ENCODE measurements around the gene ELMO1. TPM values are rescaled to one million over a fixed set of nuclear protein-coding genes. Genes with fewer than 3 reads are reported as not detected.

ELMO1 gene
- total RNA-seq, 2 experiments from 2014 or later, result 68.0 to 74.4 TPM

- H3K36me3 Mint-ChIP-seq, result peaks cover 36% of the 10 kb centered on the region
- peak overlapping the region; percentile 96 for H3K27ac Mint-ChIP-seq
- no peaks in the 10 kb centered on the region for H3K27me3 Mint-ChIP-seq
- peaks cover 68% of the 10 kb centered on the region for H3K4me1 Mint-ChIP-seq
- DNase-seq, result no peak
- peaks cover 18% of the 10 kb centered on the region for H3K9me3 Mint-ChIP-seq
- H3K4me3 Mint-ChIP-seq, result peak overlapping the region; percentile 0
These were observed 83.3 kb downstream of the ELMO1 start for GRCh38 chr7:37365405-37365804.

GRCh38 chr7:37364856-37365255, 83.8 kb downstream of the ELMO1 start:
- no peaks in the 10 kb centered on the region for H3K27me3 Mint-ChIP-seq
- peaks cover 18% of the 10 kb centered on the region for H3K9me3 Mint-ChIP-seq
- peak overlapping the region; percentile 0 for H3K4me3 Mint-ChIP-seq
- no peak for DNase-seq
- peak overlapping the region; percentile 96 for H3K27ac Mint-ChIP-seq
- H3K4me1 Mint-ChIP-seq, result peaks cover 74% of the 10 kb centered on the region
- peaks cover 30% of the 10 kb centered on the region for H3K36me3 Mint-ChIP-seq

GRCh38 chr7:37363536-37364491, 84.8 kb downstream of the ELMO1 start:
- Mint-ChIP-seq H3K9me3 (peaks cover 18% of the 10 kb centered on the region), H3K27ac (peak overlapping the region; percentile 96), H3K4me3 (peak overlapping the region; percentile 60), H3K27me3 (no peaks in the 10 kb centered on the region), H3K36me3 (peaks cover 29% of the 10 kb centered on the region), H3K4me1 (peaks cover 78% of the 10 kb centered on the region)
- no peak for DNase-seq

GRCh38 chr7:37362802-37363201, 85.9 kb downstream of the ELMO1 start:
- H3K4me3 Mint-ChIP-seq, result peak overlapping the region; percentile 60
- H3K27ac Mint-ChIP-seq, result peak overlapping the region; percentile 96
- peaks cover 80% of the 10 kb centered on the region for H3K4me1 Mint-ChIP-seq

GRCh38 chr7:37360484-37360883, 88.2 kb downstream of the ELMO1 start:
- H3K9me3 Mint-ChIP-seq, result peaks cover 11% of the 10 kb centered on the region
- peaks cover 76% of the 10 kb centered on the region for H3K4me1 Mint-ChIP-seq
- DNase-seq, result no peak
- H3K36me3 Mint-ChIP-seq, result peaks cover 22% of the 10 kb centered on the region
- no peak overlapping the region for H3K4me3 Mint-ChIP-seq
- H3K27ac Mint-ChIP-seq, result peak overlapping the region; percentile 69
- H3K27me3 Mint-ChIP-seq, result no peaks in the 10 kb centered on the region

More at GRCh38 chr7:37362802-37363201, 85.9 kb downstream of the ELMO1 start:
- Mint-ChIP-seq H3K27me3 (no peaks in the 10 kb centered on the region), H3K36me3 (peaks cover 28% of the 10 kb centered on the region), H3K9me3 (peaks cover 16% of the 10 kb centered on the region)
- no peak for DNase-seq

GRCh38 chr7:37359662-37360444, 88.8 kb downstream of the ELMO1 start:
- Mint-ChIP-seq H3K36me3 (peaks cover 22% of the 10 kb centered on the region), H3K27ac (peak overlapping the region; percentile 69), H3K4me3 (no peak overlapping the region), H3K9me3 (peaks cover 11% of the 10 kb centered on the region), H3K4me1 (peaks cover 76% of the 10 kb centered on the region), H3K27me3 (no peaks in the 10 kb centered on the region)
- no peak for DNase-seq

GRCh38 chr7:37359180-37359579, 89.5 kb downstream of the ELMO1 start:
- Mint-ChIP-seq H3K27me3 (no peaks in the 10 kb centered on the region), H3K36me3 (peaks cover 24% of the 10 kb centered on the region), H3K27ac (no peak overlapping the region), H3K9me3 (peaks cover 11% of the 10 kb centered on the region), H3K4me3 (no peak overlapping the region), H3K4me1 (peaks cover 76% of the 10 kb centered on the region)
- DNase-seq, result no peak

- Mint-ChIP-seq H3K4me3 (no peak overlapping the region), H3K27me3 (no peaks in the 10 kb centered on the region), H3K4me1 (peaks cover 74% of the 10 kb centered on the region), H3K9me3 (peaks cover 7% of the 10 kb centered on the region), H3K36me3 (peaks cover 11% of the 10 kb centered on the region), H3K27ac (peak overlapping the region; percentile 49)
- DNase-seq, result no peak
These were observed 91.0 kb downstream of the ELMO1 start for GRCh38 chr7:37357637-37357996.

- Mint-ChIP-seq H3K27me3 (no peaks in the 10 kb centered on the region), H3K36me3 (peaks cover 7% of the 10 kb centered on the region), H3K9me3 (peaks cover 4% of the 10 kb centered on the region), H3K4me1 (peaks cover 74% of the 10 kb centered on the region), H3K27ac (no peak overlapping the region), H3K4me3 (no peak overlapping the region)
- no peak for DNase-seq
These were observed 91.6 kb downstream of the ELMO1 start for GRCh38 chr7:37356911-37357636.

- peak overlapping the region; percentile 88 for H3K4me3 Mint-ChIP-seq
- H3K9me3 Mint-ChIP-seq, result peaks cover 1% of the 10 kb centered on the region
- H3K27ac Mint-ChIP-seq, result peak overlapping the region; percentile 90
- peaks cover 8% of the 10 kb centered on the region for H3K36me3 Mint-ChIP-seq
- peaks cover 81% of the 10 kb centered on the region for H3K4me1 Mint-ChIP-seq
- peak; percentile 56 for DNase-seq
- no peaks in the 10 kb centered on the region for H3K27me3 Mint-ChIP-seq
These were observed 94.0 kb downstream of the ELMO1 start for GRCh38 chr7:37354656-37355131.

- H3K9me3 Mint-ChIP-seq, result peaks cover 1% of the 10 kb centered on the region
These were observed 94.6 kb downstream of the ELMO1 start for GRCh38 chr7:37353949-37354655.

GRCh38 chr7:37352974-37353948, 95.4 kb downstream of the ELMO1 start:
- peaks cover 75% of the 10 kb centered on the region for H3K4me1 Mint-ChIP-seq
- DNase-seq, result peak; percentile 66
- H3K27me3 Mint-ChIP-seq, result no peaks in the 10 kb centered on the region
- peak overlapping the region; percentile 88 for H3K4me3 Mint-ChIP-seq
- peak overlapping the region; percentile 90 for H3K27ac Mint-ChIP-seq
- H3K36me3 Mint-ChIP-seq, result peaks cover 8% of the 10 kb centered on the region
- peaks cover 1% of the 10 kb centered on the region for H3K9me3 Mint-ChIP-seq

More at GRCh38 chr7:37353949-37354655, 94.6 kb downstream of the ELMO1 start:
- H3K27me3 Mint-ChIP-seq, result no peaks in the 10 kb centered on the region
- DNase-seq, result no peak
- peaks cover 8% of the 10 kb centered on the region for H3K36me3 Mint-ChIP-seq
- H3K27ac Mint-ChIP-seq, result peak overlapping the region; percentile 90
- H3K4me3 Mint-ChIP-seq, result peak overlapping the region; percentile 88
- peaks cover 76% of the 10 kb centered on the region for H3K4me1 Mint-ChIP-seq

GRCh38 chr7:37352251-37352880, 96.3 kb downstream of the ELMO1 start:
- H3K36me3 Mint-ChIP-seq, result peaks cover 8% of the 10 kb centered on the region
- peak overlapping the region; percentile 88 for H3K4me3 Mint-ChIP-seq
- peaks cover 1% of the 10 kb centered on the region for H3K9me3 Mint-ChIP-seq
- H3K27me3 Mint-ChIP-seq, result no peaks in the 10 kb centered on the region
- DNase-seq, result no peak
- peak overlapping the region; percentile 90 for H3K27ac Mint-ChIP-seq
- peaks cover 68% of the 10 kb centered on the region for H3K4me1 Mint-ChIP-seq
